HEK293 (cell line): ENCODE measurements around the gene HIBCH.

Experiments
- CTCF ChIA-PET: fragments of 350-600 bp; formaldehyde crosslinking; extraction: SDS; loops from one replicate; lab custom pipeline; 2021; ENCODE audit warnings: antibody characterized with exemption; lab: Yijun Ruan, JAX
- POLR2A ChIA-PET: fragments of 300-600 bp; formaldehyde crosslinking; extraction: SDS; loops from one replicate; lab custom pipeline; 2020; ENCODE audit warnings: antibody characterized with exemption, inconsistent platforms; lab: Yijun Ruan, JAX
- H3K27ac ChIP-seq: fragments of 200-500 bp; sonication (Bioruptor generic); 2 replicates; pipeline ENCODE4 v1.5.1; 2014; ENCODE audit warnings: low read depth, low read length, control low read depth, inconsistent platforms; ENCODE audit errors: extremely low read depth
- H3K36me3 ChIP-seq, 2 experiments: fragments of 200-500 bp in 1 of 2; sonication (Bioruptor generic) in 1 of 2; 1 replicate in 1 of 2; 2 replicates in 1 of 2; pipeline ENCODE4 v1.5.1; 2014 to 2017; ENCODE audit warnings: inconsistent platforms in 2 of 2, low read length in 2 of 2; ENCODE audit not compliant: control insufficient read depth in 2 of 2, insufficient read depth in 1 of 2
- H3K4me1 ChIP-seq: fragments of 200-500 bp; sonication (Bioruptor generic); 2 replicates; pipeline ENCODE4 v1.5.1; 2014; ENCODE audit warnings: mild to moderate bottlenecking, low read length, inconsistent platforms; ENCODE audit not compliant: control insufficient read depth, insufficient read depth
- H3K4me3 ChIP-seq: 2 replicates; pipeline ENCODE4 v1.5.1; 2011; ENCODE audit warnings: low read depth, mild to moderate bottlenecking, control low read depth, low read length, moderate library complexity
- H3K9me3 ChIP-seq: fragments of 200-500 bp; sonication (Bioruptor generic); 2 replicates; pipeline ENCODE4 v1.5.1; 2014; ENCODE audit warnings: low read depth, low read length, inconsistent platforms; ENCODE audit not compliant: control insufficient read depth, insufficient read depth
- BCL11A ChIP-seq: fragments of 450-650 bp; formaldehyde crosslinking; IDR thresholded peaks from 2 replicates; pipeline ENCODE4 v1.5.1; 2016; ENCODE audit warnings: low read depth, missing biosample characterization, missing genetic modification characterization
- KLF10 ChIP-seq: fragments of 450-650 bp; IDR thresholded peaks from 2 replicates; pipeline ENCODE4 v1.5.1; 2018; ENCODE audit warnings: missing biosample characterization, mild to moderate bottlenecking, missing genetic modification characterization
- PBX3 ChIP-seq: sonication (generic); formaldehyde crosslinking; IDR thresholded peaks from 2 replicates; pipeline ENCODE4 v1.8.1; 2022; ENCODE audit warnings: mild to moderate bottlenecking, moderate library complexity, missing genetic modification reagents
- PRDM1 ChIP-seq: fragments of 450-650 bp; formaldehyde crosslinking; IDR thresholded peaks from 2 replicates; pipeline ENCODE4; 2016; ENCODE audit warnings: missing biosample characterization, missing genetic modification characterization
- PRDM6 ChIP-seq: fragments of 450-650 bp; formaldehyde crosslinking; IDR thresholded peaks from 2 replicates; pipeline ENCODE4 v1.5.1; 2017; ENCODE audit warnings: missing biosample characterization, missing genetic modification characterization
- RBAK ChIP-seq: fragments of 450-650 bp; formaldehyde crosslinking; IDR thresholded peaks from 2 replicates; pipeline ENCODE4 v1.5.1; 2016; ENCODE audit warnings: missing biosample characterization, missing genetic modification characterization
- SALL2 ChIP-seq: fragments of 450-650 bp; formaldehyde crosslinking; IDR thresholded peaks from 2 replicates; pipeline ENCODE4 v1.5.0; 2017; ENCODE audit warnings: missing biosample characterization, mild to moderate bottlenecking, missing genetic modification characterization, borderline replicate concordance
- WT1 ChIP-seq: fragments of 450-650 bp; formaldehyde crosslinking; IDR thresholded peaks from 2 replicates; pipeline ENCODE4 v1.5.1; 2016; ENCODE audit warnings: missing biosample characterization, missing genetic modification characterization
- ZBTB49 ChIP-seq: fragments of 450-650 bp; formaldehyde crosslinking; IDR thresholded peaks from 2 replicates; pipeline ENCODE4 v1.5.1; 2016; ENCODE audit warnings: missing biosample characterization, missing genetic modification characterization, low read depth
- ZBTB8A ChIP-seq: fragments of 450-650 bp; formaldehyde crosslinking; IDR thresholded peaks from 2 replicates; pipeline ENCODE4 v1.5.1; 2016; ENCODE audit warnings: missing biosample characterization, missing genetic modification characterization
- ZFP37 ChIP-seq: fragments of 450-650 bp; formaldehyde crosslinking; IDR thresholded peaks from 2 replicates; pipeline ENCODE4 v1.5.1; 2016; ENCODE audit warnings: missing biosample characterization, missing genetic modification characterization
- ZNF121 ChIP-seq: fragments of 450-650 bp; formaldehyde crosslinking; IDR thresholded peaks from 2 replicates; pipeline ENCODE4 v1.5.1; 2016; ENCODE audit warnings: missing biosample characterization, missing genetic modification characterization
- ZNF133 ChIP-seq: fragments of 450-650 bp; formaldehyde crosslinking; IDR thresholded peaks from 2 replicates; pipeline ENCODE4 v1.5.1; 2016; ENCODE audit warnings: missing biosample characterization, missing genetic modification characterization
- ZNF174 ChIP-seq: fragments of 450-650 bp; formaldehyde crosslinking; IDR thresholded peaks from 2 replicates; pipeline ENCODE4 v1.5.0; 2017; ENCODE audit warnings: missing biosample characterization, mild to moderate bottlenecking, missing genetic modification characterization
- ZNF175 ChIP-seq: fragments of 450-650 bp; formaldehyde crosslinking; IDR thresholded peaks from 2 replicates; pipeline ENCODE4 v1.5.1; 2016; ENCODE audit warnings: missing biosample characterization, missing genetic modification characterization
- ZNF211 ChIP-seq: fragments of 450-650 bp; formaldehyde crosslinking; IDR thresholded peaks from 2 replicates; pipeline ENCODE4 v1.5.1; 2016; ENCODE audit warnings: low read depth, missing biosample characterization, missing genetic modification characterization
- ZNF214 ChIP-seq: fragments of 450-650 bp; formaldehyde crosslinking; IDR thresholded peaks from 2 replicates; pipeline ENCODE4 v1.5.1; 2017; ENCODE audit warnings: missing biosample characterization, mild to moderate bottlenecking, missing genetic modification characterization, borderline replicate concordance
- ZNF423 ChIP-seq: fragments of 450-650 bp; formaldehyde crosslinking; IDR thresholded peaks from 2 replicates; pipeline ENCODE4 v1.5.1; 2016; ENCODE audit warnings: missing biosample characterization, missing genetic modification characterization
- ZNF571 ChIP-seq: fragments of 450-650 bp; formaldehyde crosslinking; IDR thresholded peaks from 2 replicates; pipeline ENCODE4 v1.5.0; 2017; ENCODE audit warnings: missing biosample characterization, missing genetic modification characterization
- ZNF600 ChIP-seq: fragments of 450-650 bp; formaldehyde crosslinking; IDR thresholded peaks from 2 replicates; pipeline ENCODE4 v1.5.1; 2016; ENCODE audit warnings: missing biosample characterization, missing genetic modification characterization
- ZNF639 ChIP-seq: fragments of 450-650 bp; formaldehyde crosslinking; IDR thresholded peaks from 2 replicates; pipeline ENCODE4 v1.5.1; 2016; ENCODE audit warnings: missing biosample characterization, missing genetic modification characterization
- ZNF777 ChIP-seq: fragments of 450-650 bp; formaldehyde crosslinking; IDR thresholded peaks from 2 replicates; pipeline ENCODE4 v1.5.1; 2017; ENCODE audit warnings: missing biosample characterization, missing genetic modification characterization, borderline replicate concordance
- TF ChIP-seq, protein P1 (sequence below): fragments of 450-650 bp; formaldehyde crosslinking; IDR thresholded peaks from 2 replicates; pipeline ENCODE4 v1.5.1; 2016; ENCODE audit warnings: missing biosample characterization, missing genetic modification characterization
- TF ChIP-seq, protein P2 (sequence below): fragments of 450-650 bp; formaldehyde crosslinking; IDR thresholded peaks from 2 replicates; pipeline ENCODE4 v1.5.1; 2016; ENCODE audit warnings: missing biosample characterization, missing genetic modification characterization

Gene HIBCH

GRCh38 chr2:190325588-190325987, 6.0 kb upstream of the HIBCH start:
- no peaks in the 10 kb centered on the region for H3K4me1 ChIP-seq
- no peaks in the 10 kb centered on the region for H3K9me3 ChIP-seq
- ChIA-PET CTCF (no interaction called here), POLR2A (no interaction called here)
- H3K27ac ChIP-seq, result no peak overlapping the region
- H3K36me3 ChIP-seq, result no peaks in the 10 kb centered on the region
- no peak overlapping the region for H3K4me3 ChIP-seq
- no peak for TF ChIP-seq ZNF214
- TF ChIP-seq RBAK (tag by site-specific recombination), result no peak
- no peak for TF ChIP-seq PRDM1
- no peak for TF ChIP-seq PRDM6 (tag by site-specific recombination)
- TF ChIP-seq BCL11A (tag by site-specific recombination), result no peak
- TF ChIP-seq ZBTB49, result no peak
- no peak for TF ChIP-seq WT1 (tag by site-specific recombination)
- no peak for TF ChIP-seq ZNF121 (tag by site-specific recombination)
- TF ChIP-seq ZNF175, result no peak
- no peak for TF ChIP-seq ZNF423 (tag by site-specific recombination)
- TF ChIP-seq ZNF174 (tag by site-specific recombination), result no peak
- TF ChIP-seq KLF10 (tag by site-specific recombination), result no peak
- no peak for TF ChIP-seq ZNF571
- TF ChIP-seq ZNF639, result no peak
- no peak for TF ChIP-seq SALL2
- no peak for TF ChIP-seq ZNF211 (tag by site-specific recombination)
- TF ChIP-seq ZFP37 (tag by site-specific recombination), result no peak
- no peak for TF ChIP-seq ZNF777 (tag by site-specific recombination)
- TF ChIP-seq ZNF600 (tag by site-specific recombination), result no peak

DNA sequence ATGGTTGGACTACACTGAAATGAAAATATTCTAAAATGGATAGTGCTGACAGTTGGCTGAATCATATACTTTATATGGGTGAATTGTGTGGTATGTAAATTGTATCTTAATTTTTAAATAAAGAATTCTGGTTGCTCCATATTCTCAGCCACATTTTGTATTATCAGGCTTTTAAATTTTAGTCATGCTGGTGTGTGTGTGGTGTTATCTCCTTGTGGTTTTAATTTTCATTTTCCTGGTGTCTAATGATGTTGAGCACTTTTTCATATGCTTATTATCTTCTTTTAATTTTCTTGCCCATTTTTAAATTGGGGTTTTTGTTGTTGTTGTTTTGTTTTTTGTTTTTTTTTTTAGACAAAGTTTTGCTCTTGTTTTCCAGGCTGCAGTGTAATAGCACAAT, 3.8 kb upstream of the HIBCH start:
- H3K36me3 ChIP-seq, result no peaks in the 10 kb centered on the region
- no peak overlapping the region for H3K4me3 ChIP-seq
- no peaks in the 10 kb centered on the region for H3K4me1 ChIP-seq
- TF ChIP-seq PBX3 (CRISPR knock-in tag), result no peak
- TF ChIP-seq, protein P1, sequence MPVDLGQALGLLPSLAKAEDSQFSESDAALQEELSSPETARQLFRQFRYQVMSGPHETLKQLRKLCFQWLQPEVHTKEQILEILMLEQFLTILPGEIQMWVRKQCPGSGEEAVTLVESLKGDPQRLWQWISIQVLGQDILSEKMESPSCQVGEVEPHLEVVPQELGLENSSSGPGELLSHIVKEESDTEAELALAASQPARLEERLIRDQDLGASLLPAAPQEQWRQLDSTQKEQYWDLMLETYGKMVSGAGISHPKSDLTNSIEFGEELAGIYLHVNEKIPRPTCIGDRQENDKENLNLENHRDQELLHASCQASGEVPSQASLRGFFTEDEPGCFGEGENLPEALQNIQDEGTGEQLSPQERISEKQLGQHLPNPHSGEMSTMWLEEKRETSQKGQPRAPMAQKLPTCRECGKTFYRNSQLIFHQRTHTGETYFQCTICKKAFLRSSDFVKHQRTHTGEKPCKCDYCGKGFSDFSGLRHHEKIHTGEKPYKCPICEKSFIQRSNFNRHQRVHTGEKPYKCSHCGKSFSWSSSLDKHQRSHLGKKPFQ, result no peak
- TF ChIP-seq ZBTB8A (tag by site-specific recombination), result no peak
- TF ChIP-seq, protein P2, sequence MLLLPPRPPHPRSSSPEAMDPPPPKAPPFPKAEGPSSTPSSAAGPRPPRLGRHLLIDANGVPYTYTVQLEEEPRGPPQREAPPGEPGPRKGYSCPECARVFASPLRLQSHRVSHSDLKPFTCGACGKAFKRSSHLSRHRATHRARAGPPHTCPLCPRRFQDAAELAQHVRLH (tag by site-specific recombination), result no peak
- TF ChIP-seq ZNF175, result no peak
- TF ChIP-seq ZNF133 (tag by site-specific recombination), result no peak
- POLR2A ChIA-PET, result no interaction called here
- H3K27ac ChIP-seq, result no peak overlapping the region
- CTCF ChIA-PET, result no interaction called here
- no peaks in the 10 kb centered on the region for H3K9me3 ChIP-seq
